GM12878 (cell line): ENCODE results near the gene NTSR1. TPM values are rescaled to one million over a fixed set of nuclear protein-coding genes. Genes with fewer than 3 reads are reported as not detected.

ENCODE experiments used
- ATAC-seq: fragments of 200-7000 bp; cut with Tn5 transposase; 3 replicates; pipeline ENCODE4 v1.9.1; 2020; ENCODE audit warnings: mild to moderate bottlenecking, moderate library complexity
- BruUV-seq: library from RNA; stranded (reverse); fragments of 400-500 nt; replicated peaks from 2 replicates; lab custom pipeline; 2021; lab: Mats Ljungman, UMichigan
- CTCF ChIA-PET: fragments of 300-600 bp; sonication (Branson Sonifier 250); formaldehyde crosslinking; extraction: SDS; loops from one replicate; lab custom pipeline; 2021; ENCODE audit warnings: inconsistent platforms; lab: Yijun Ruan, JAX
- POLR2A ChIA-PET: fragments of 350-600 bp; formaldehyde crosslinking; extraction: SDS; loops from one replicate; lab custom pipeline; 2021; ENCODE audit warnings: inconsistent platforms; lab: Charles Lee
- RAD21 ChIA-PET: fragments of 300-600 bp; sonication (Branson Sonifier 250); formaldehyde crosslinking; loops from one replicate; lab custom pipeline; 2023; ENCODE audit warnings: antibody characterized with exemption; ENCODE audit not compliant: unreplicated experiment; lab: Charles Lee
- SMC1A ChIA-PET: fragments of 300-600 bp; sonication (Branson Sonifier 250); formaldehyde crosslinking; loops from one replicate; lab custom pipeline; 2023; ENCODE audit not compliant: unreplicated experiment, uncharacterized antibody; lab: Charles Lee
- DNase-seq: peaks from one replicate; pipeline ENCODE4 v3.0.0-alpha.2; 2011; ENCODE audit warnings: low read depth, low spot score
- FAIRE-seq: peaks from 3 replicates; lab custom pipeline; 2011; peaks lifted over from hg19 to GRCh38; lab: Jason Lieb, UNC
- H2AFZ ChIP-seq: 2 replicates; pipeline ENCODE4 v1.6.0; 2011; ENCODE audit warnings: low read depth, low read length, control low read depth; ENCODE audit not compliant: control insufficient read depth
- H3K27ac ChIP-seq: 2 replicates; pipeline ENCODE4 v1.5.1; 2011; ENCODE audit warnings: control low read depth; ENCODE audit not compliant: control insufficient read depth, insufficient read depth
- H3K27me3 ChIP-seq, 2 experiments: replicated peaks in 1 of 2; 2 replicates each; pipeline versions ENCODE4 v1.6.0 to v1.6.1; 2011; ENCODE audit warnings: low read length in 1 of 2; ENCODE audit not compliant: control insufficient read depth in 2 of 2, insufficient read depth in 2 of 2
- H3K36me3 ChIP-seq, 2 experiments: 2 replicates each; pipeline ENCODE4 v1.5.1; 2011; ENCODE audit warnings: low read length in 1 of 2; ENCODE audit not compliant: control insufficient read depth in 2 of 2, insufficient read depth in 2 of 2
- H3K4me1 ChIP-seq: 2 replicates; pipeline ENCODE4 v1.6.1; 2011; ENCODE audit warnings: mild to moderate bottlenecking, low read length, moderate library complexity, mixed read lengths; ENCODE audit not compliant: control insufficient read depth, insufficient read depth
- H3K4me2 ChIP-seq: 2 replicates; pipeline ENCODE4 v1.6.0; 2011; ENCODE audit warnings: control low read depth; ENCODE audit not compliant: control insufficient read depth, insufficient read depth
- H3K4me3 ChIP-seq: fragments of 200-600 bp; sonication (generic); 2 replicates; pipeline ENCODE4 v1.5.1; 2016
- H3K79me2 ChIP-seq: 2 replicates; pipeline ENCODE4 v1.6.0; 2011; ENCODE audit warnings: low read length; ENCODE audit not compliant: control insufficient read depth, insufficient read depth
- H3K9ac ChIP-seq: 2 replicates; pipeline ENCODE4 v1.8.0; 2011; ENCODE audit warnings: low read length, control low read depth, mixed read lengths; ENCODE audit not compliant: control insufficient read depth, insufficient read depth
- H3K9me3 ChIP-seq: replicated peaks from 3 replicates; pipeline ENCODE4 v1.5.1; 2011; ENCODE audit warnings: mild to moderate bottlenecking, low read length; ENCODE audit not compliant: control insufficient read depth, insufficient read depth
- H4K20me1 ChIP-seq: 2 replicates; pipeline ENCODE4 v1.6.0; 2011; ENCODE audit not compliant: control insufficient read depth, insufficient read depth
- ATF7 ChIP-seq: fragments of 450-650 bp; IDR thresholded peaks from 2 replicates; pipeline ENCODE4 v1.6.1; 2016; ENCODE audit warnings: low read depth, mild to moderate bottlenecking
- CBFB ChIP-seq: IDR thresholded peaks from 2 replicates; pipeline ENCODE4 v1.6.1; 2016; ENCODE audit warnings: antibody characterized with exemption, low read depth
- EP300 ChIP-seq, 2 experiments: fragments of 150-350 bp in 1 of 2; IDR thresholded peaks; 2 replicates each; pipeline ENCODE4 v1.6.1; 2011 to 2012; ENCODE audit warnings: low read depth in 2 of 2, low read length in 2 of 2, borderline replicate concordance in 1 of 2, improper control_type of control experiment in 1 of 2, inconsistent platforms in 1 of 2; ENCODE audit not compliant: control insufficient read depth in 1 of 2
- HDGF ChIP-seq: fragments of 450-650 bp; IDR thresholded peaks from 2 replicates; pipeline ENCODE4 v1.6.1; 2016; ENCODE audit warnings: antibody characterized with exemption
- MEF2A ChIP-seq: IDR thresholded peaks from 2 replicates; pipeline ENCODE4 v1.6.1; 2011; ENCODE audit warnings: low read depth, mild to moderate bottlenecking, low read length, moderate library complexity; ENCODE audit not compliant: insufficient read depth
- ZNF384 ChIP-seq: IDR thresholded peaks from 2 replicates; pipeline ENCODE4 v1.6.1; 2012; ENCODE audit warnings: low read depth, mild to moderate bottlenecking, low read length, improper control_type of control experiment, borderline replicate concordance
- ZNF592 ChIP-seq: fragments of 450-650 bp; IDR thresholded peaks from 2 replicates; pipeline ENCODE4 v1.6.1; 2017; ENCODE audit warnings: mild to moderate bottlenecking, moderate library complexity
- ZNF622 ChIP-seq: fragments of 450-650 bp; IDR thresholded peaks from 2 replicates; pipeline ENCODE4 v1.6.1; 2017; ENCODE audit warnings: mild to moderate bottlenecking, inconsistent platforms
- WGBS: methylation state at CpG from one replicate; pipeline ENCODE4 v1.1.6; 2016; ENCODE audit warnings: low lambda C conversion rate; ENCODE audit not compliant: insufficient replicate concordance, insufficient coverage; ENCODE audit errors: missing lambda C conversion rate; 5-methylcytosine and 5-hydroxymethylcytosine counted together
- in situ Hi-C: fragments of 300-500 bp; cut with MboI; formaldehyde crosslinking; loops from 9 replicates; pipeline ENCODE4 v1.14.3; 2018; ENCODE audit warnings: mixed read lengths
- intact Hi-C: fragments of 100-400 bp; cut with micrococcal nuclease; formaldehyde crosslinking; loops from one replicate; pipeline ENCODE4 v1.14.2; 2022; ENCODE audit not compliant: unreplicated experiment
- polyA plus RNA-seq, 11 experiments: library from polyadenylated mRNA; depleted of rRNA in 4 of 11; unstranded in 6 of 11; stranded (reverse) in 5 of 11; fragments of >200 nt; fragmentation: Nextera tagmentation in 4 of 11; fragmentation: Illumina TruSeq in 1 of 11; extraction: Ambion mirVana in 4 of 11; extraction: Trizol in 1 of 11; gene quantifications; 1 replicate in 1 of 11; 2 replicates in 10 of 11; pipeline versions ENCODE4 v1.2.1 to v1.2.3, GENCODE V29; 2011 to 2016; ENCODE audit warnings: inconsistent platforms in 2 of 11, missing spikeins in 2 of 11, low read depth in 1 of 11
- total RNA-seq, 4 experiments: library from RNA; depleted of rRNA in 3 of 4; stranded (reverse); fragments of >200 nt in 3 of 4; fragmentation: Illumina TruSeq in 1 of 4; extraction: Trizol in 1 of 4; gene quantifications; 2 replicates each; pipeline versions ENCODE4 v1.2.1 to v1.2.3, GENCODE V29; 2013 to 2021
- TF ChIP-seq, protein P1 (sequence below): fragments of 450-650 bp; IDR thresholded peaks from 2 replicates; pipeline ENCODE4 v1.6.1; 2017; ENCODE audit warnings: low read depth, mild to moderate bottlenecking, moderate library complexity
- TF ChIP-seq, protein P2 (sequence below): fragments of 450-650 bp; IDR thresholded peaks from 2 replicates; pipeline ENCODE4 v1.6.1; 2016; ENCODE audit warnings: mild to moderate bottlenecking
- TF ChIP-seq, protein P3 (sequence below): IDR thresholded peaks from 2 replicates; pipeline ENCODE4 v1.6.1; 2011; ENCODE audit warnings: borderline replicate concordance, low read depth, mild to moderate bottlenecking, moderate library complexity, low read length; ENCODE audit not compliant: insufficient read depth, poor library complexity, severe bottlenecking
- TF ChIP-seq, protein P4 (sequence below): fragments of 450-650 bp; IDR thresholded peaks from 2 replicates; pipeline ENCODE4 v1.6.1; 2016; ENCODE audit warnings: mild to moderate bottlenecking

The NTSR1 gene
- total and polyA plus RNA-seq, 10 of the 15 experiments (the other 5 are each of a cell fraction or from before 2014, with no cell fraction given), result not detected

DNA sequence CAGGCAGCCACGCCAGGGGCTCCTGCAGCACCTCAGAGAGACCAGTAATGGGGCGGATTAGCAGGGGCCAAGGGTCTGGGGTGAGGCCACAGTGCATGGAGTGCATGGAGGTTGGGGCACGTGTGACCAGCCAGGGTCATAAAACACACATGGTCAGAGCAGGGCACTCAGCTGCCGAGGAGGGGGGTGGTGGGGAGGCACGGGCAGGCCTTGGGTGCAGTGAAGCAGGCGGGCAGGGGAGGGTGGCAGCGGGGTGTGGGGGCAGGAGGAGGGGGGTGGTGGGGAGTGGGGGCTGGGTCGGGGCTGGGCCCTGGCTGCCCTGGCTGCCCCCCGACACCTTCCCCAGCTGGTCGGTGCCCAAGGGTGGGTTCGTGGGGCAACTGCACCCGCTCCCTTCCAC is 23.7 kb upstream of the NTSR1 start:
- ATAC-seq (no peak), DNase-seq (no peak), FAIRE-seq (no peak)
- no TSS peak for BruUV-seq
- H4K20me1 ChIP-seq, result no peaks in the 10 kb centered on the region
- H3K4me3 ChIP-seq, result no peak overlapping the region
- no peaks in the 10 kb centered on the region for H3K4me1 ChIP-seq
- in situ Hi-C loops (no loop called here), intact Hi-C loops (no loop called here)
- H3K27me3 ChIP-seq, result no peaks in the 10 kb centered on the region; a peak in 2 of 4 replicates
- ChIA-PET CTCF (no interaction called here), POLR2A (no interaction called here), RAD21 (interaction anchor here (0.5 kb wide), 1 partner anchor 124 kb away, joined by 3 read pairs; no protein-coding TSS in a partner anchor), SMC1A (no interaction called here)
- H3K36me3 ChIP-seq, result no peaks in the 10 kb centered on the region
- 63% methylated on average over 7 of the region's 12 CpGs for WGBS
- H3K9me3 ChIP-seq, result no peaks in the 10 kb centered on the region; the same call in 2 of the 3 replicates
- no peak overlapping the region for H3K27ac ChIP-seq
- no peak overlapping the region for H3K4me2 ChIP-seq
- H3K9ac ChIP-seq, result no peak overlapping the region
- H2AFZ ChIP-seq, result no peak overlapping the region
- H3K79me2 ChIP-seq, result no peaks in the 10 kb centered on the region
- TF ChIP-seq ZNF384 (no peak), ZNF592 (no peak), CBFB (no peak), ZNF622 (no peak), ATF7 (no peak), HDGF (no peak), EP300 (IDR thresholded peaks at IDR 0.05; ENCODE audit: borderline replicate concordance in 1 of 2, control insufficient read depth in 1 of 2, low read depth in 2 of 2, low read length in 2 of 2) (no peak), MEF2A (no peak)
- TF ChIP-seq, protein P1, sequence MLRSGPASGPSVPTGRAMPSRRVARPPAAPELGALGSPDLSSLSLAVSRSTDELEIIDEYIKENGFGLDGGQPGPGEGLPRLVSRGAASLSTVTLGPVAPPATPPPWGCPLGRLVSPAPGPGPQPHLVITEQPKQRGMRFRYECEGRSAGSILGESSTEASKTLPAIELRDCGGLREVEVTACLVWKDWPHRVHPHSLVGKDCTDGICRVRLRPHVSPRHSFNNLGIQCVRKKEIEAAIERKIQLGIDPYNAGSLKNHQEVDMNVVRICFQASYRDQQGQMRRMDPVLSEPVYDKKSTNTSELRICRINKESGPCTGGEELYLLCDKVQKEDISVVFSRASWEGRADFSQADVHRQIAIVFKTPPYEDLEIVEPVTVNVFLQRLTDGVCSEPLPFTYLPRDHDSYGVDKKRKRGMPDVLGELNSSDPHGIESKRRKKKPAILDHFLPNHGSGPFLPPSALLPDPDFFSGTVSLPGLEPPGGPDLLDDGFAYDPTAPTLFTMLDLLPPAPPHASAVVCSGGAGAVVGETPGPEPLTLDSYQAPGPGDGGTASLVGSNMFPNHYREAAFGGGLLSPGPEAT, result no peak
- TF ChIP-seq, protein P2, sequence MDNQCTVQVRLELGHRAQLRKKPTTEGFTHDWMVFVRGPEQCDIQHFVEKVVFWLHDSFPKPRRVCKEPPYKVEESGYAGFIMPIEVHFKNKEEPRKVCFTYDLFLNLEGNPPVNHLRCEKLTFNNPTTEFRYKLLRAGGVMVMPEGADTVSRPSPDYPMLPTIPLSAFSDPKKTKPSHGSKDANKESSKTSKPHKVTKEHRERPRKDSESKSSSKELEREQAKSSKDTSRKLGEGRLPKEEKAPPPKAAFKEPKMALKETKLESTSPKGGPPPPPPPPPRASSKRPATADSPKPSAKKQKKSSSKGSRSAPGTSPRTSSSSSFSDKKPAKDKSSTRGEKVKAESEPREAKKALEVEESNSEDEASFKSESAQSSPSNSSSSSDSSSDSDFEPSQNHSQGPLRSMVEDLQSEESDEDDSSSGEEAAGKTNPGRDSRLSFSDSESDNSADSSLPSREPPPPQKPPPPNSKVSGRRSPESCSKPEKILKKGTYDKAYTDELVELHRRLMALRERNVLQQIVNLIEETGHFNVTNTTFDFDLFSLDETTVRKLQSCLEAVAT, result no peak
- TF ChIP-seq, protein P3, sequence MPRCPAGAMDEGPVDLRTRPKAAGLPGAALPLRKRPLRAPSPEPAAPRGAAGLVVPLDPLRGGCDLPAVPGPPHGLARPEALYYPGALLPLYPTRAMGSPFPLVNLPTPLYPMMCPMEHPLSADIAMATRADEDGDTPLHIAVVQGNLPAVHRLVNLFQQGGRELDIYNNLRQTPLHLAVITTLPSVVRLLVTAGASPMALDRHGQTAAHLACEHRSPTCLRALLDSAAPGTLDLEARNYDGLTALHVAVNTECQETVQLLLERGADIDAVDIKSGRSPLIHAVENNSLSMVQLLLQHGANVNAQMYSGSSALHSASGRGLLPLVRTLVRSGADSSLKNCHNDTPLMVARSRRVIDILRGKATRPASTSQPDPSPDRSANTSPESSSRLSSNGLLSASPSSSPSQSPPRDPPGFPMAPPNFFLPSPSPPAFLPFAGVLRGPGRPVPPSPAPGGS, result no peak
- TF ChIP-seq, protein P4, sequence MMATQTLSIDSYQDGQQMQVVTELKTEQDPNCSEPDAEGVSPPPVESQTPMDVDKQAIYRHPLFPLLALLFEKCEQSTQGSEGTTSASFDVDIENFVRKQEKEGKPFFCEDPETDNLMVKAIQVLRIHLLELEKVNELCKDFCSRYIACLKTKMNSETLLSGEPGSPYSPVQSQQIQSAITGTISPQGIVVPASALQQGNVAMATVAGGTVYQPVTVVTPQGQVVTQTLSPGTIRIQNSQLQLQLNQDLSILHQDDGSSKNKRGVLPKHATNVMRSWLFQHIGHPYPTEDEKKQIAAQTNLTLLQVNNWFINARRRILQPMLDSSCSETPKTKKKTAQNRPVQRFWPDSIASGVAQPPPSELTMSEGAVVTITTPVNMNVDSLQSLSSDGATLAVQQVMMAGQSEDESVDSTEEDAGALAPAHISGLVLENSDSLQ, result no peak
